ENCODE results near the gene P4HA1.
"Not testable (repeated sequence)": the region's sequence is repeated elsewhere in the genome, so short reads cannot be mapped to it uniquely, and the experiment has no call there.

Gene P4HA1

GRCh38 chr10:72997099-72997498, 99.6 kb downstream of the P4HA1 start:
- TF ChIP-seq CTCF (IDR thresholded peaks at IDR 0.05; ENCODE audit: borderline replicate concordance, insufficient read depth, low read depth, low read length): no peak
- no peak overlapping the region for H3K4me3 ChIP-seq (ENCODE audit: low read depth, low read length)

- not testable (repeated sequence) for H3K4me3 ChIP-seq (ENCODE audit: low read depth, low read length)
Measured at GRCh38 chr10:72995459-72995858, 101.2 kb downstream of the P4HA1 start.

GRCh38 chr10:72989771-72990170, 106.9 kb downstream of the P4HA1 start:
- not testable (repeated sequence) for H3K4me3 ChIP-seq (ENCODE audit: low read depth, low read length)

- not testable (repeated sequence) for H3K4me3 ChIP-seq (ENCODE audit: low read depth, low read length)
Measured at GRCh38 chr10:72984618-72985017, 112.0 kb downstream of the P4HA1 start.

GRCh38 chr10:72981882-72982529, 114.7 kb downstream of the P4HA1 start:
- TF ChIP-seq CTCF (IDR thresholded peaks at IDR 0.05; ENCODE audit: borderline replicate concordance, insufficient read depth, low read depth, low read length): no peak
- no peak overlapping the region for H3K4me3 ChIP-seq (ENCODE audit: low read depth, low read length)

- no peak overlapping the region for H3K4me3 ChIP-seq (ENCODE audit: low read depth, low read length)
- TF ChIP-seq CTCF (IDR thresholded peaks at IDR 0.05; ENCODE audit: borderline replicate concordance, insufficient read depth, low read depth, low read length): no peak
Measured at GRCh38 chr10:72981028-72981881, 115.4 kb downstream of the P4HA1 start.

- no peak overlapping the region for H3K4me3 ChIP-seq (ENCODE audit: low read depth, low read length)
- no peak for TF ChIP-seq CTCF (IDR thresholded peaks at IDR 0.05; ENCODE audit: borderline replicate concordance, insufficient read depth, low read depth, low read length)
Measured at GRCh38 chr10:72980348-72980747, 116.3 kb downstream of the P4HA1 start.

- H3K4me3 ChIP-seq (ENCODE audit: low read depth, low read length): no peak overlapping the region
- TF ChIP-seq CTCF (IDR thresholded peaks at IDR 0.05; ENCODE audit: borderline replicate concordance, insufficient read depth, low read depth, low read length): no peak
Measured at GRCh38 chr10:72979709-72980108, 117.0 kb downstream of the P4HA1 start.
